ENCODE data around the gene KLHL8.
A peak's percentile ranks its signal among the peaks of the same experiment; 100 is the strongest.
"Not testable (repeated sequence)": the region's sequence is repeated elsewhere in the genome, so short reads cannot be mapped to it uniquely, and the experiment has no call there.

KLHL8 gene

DNA sequence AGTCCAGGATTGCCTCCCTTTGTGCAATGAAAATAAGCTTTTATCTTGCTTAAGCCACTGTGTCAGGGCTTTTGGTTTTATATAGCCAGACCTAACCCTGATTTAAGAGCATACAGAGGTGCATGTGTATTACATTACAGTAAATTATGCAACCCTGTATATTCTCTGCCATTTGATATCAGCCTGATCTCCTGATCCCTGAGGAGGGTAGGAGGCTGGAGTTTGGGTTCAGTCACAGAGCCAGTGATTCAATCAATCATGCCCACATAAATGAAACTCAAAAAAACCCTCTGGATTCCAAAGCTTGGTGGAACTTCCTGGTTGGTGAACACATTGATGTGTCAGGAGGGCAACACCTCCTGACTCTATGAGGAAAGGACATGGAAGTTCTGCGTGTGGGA is 7.3 kb upstream of the KLHL8 start:
- DNase-seq: no peak

DNA sequence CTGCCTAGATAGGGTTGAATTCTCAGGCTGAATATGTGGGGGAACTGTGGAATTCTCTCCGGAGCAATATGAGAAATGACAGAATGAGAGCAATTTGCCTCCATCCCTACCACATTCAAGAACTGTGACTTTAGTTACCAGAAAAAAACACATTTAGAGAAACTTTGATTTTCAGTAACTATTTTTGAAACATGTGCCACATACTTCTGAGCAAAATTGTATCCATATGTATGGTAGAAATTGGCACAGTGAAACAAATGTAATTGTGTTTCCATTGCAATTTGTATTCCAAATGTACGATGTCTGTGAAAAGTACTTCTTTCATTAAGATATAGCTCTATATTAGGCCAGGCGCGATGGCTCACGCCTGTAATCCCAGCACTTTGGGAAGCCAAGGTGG is 5.5 kb upstream of the KLHL8 start:
- DNase-seq: no peak

DNA sequence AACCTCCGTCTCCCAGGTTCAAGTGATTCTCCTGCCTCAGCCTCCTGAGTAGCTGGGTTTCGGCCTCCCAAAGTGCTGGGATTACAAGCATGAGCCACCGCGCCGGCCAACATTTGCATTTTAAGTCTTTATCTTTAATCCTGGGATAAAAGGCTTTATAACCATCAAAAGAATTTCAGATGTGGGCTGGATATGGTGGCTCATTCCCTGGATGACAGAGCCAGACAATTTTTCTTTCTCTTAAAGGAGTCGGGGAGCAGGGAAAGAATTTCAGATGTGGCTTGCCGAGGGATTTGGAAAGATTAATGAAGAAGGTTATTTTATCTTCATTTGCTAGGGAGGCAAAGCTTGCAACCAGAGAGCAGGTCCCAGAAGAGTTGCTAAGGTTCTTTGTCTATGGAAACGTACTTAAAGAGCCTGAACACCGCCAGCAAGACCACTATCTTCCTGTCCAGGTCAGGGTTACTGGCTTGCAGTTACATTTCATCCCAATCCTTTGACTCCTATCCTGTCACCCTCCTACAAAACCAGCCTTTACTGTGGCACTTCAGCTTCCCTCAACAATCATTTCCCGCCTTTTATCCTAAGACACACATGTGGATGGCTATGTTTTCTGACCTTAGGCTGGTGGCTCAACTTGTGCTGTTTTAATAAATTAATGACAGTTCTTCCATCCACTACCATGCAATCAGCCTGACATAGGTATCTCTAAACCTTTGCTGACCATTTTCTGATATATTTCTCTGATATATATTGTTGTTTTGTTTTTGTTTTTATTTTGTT is 3.9 kb upstream of the KLHL8 start:
- DNase-seq: no peak

DNA sequence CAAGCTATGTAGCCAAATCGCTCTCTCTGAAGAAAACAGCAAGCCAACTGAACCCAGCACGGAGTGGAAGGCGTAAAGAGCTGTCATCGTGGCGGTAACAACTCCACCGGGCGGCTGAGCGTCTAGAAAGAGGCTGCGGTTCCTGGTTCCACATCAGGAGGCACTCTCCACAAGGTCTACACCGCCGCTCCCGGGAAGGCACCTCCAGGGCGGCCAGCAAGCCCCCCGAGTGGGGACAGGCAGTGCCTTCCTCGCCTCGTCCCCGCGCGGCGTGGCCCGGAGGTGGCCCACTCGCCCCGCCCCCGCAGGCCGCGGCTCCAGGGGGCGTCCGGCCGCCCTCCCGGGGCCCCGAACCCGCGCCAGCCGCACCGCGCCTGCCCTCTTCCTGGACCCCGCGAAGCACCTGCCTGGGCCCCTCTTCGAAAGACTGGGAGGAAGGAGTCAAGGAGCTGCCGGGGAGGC is 755 bp downstream of the KLHL8 start:
- DNase-seq: peak; percentile 39

DNA sequence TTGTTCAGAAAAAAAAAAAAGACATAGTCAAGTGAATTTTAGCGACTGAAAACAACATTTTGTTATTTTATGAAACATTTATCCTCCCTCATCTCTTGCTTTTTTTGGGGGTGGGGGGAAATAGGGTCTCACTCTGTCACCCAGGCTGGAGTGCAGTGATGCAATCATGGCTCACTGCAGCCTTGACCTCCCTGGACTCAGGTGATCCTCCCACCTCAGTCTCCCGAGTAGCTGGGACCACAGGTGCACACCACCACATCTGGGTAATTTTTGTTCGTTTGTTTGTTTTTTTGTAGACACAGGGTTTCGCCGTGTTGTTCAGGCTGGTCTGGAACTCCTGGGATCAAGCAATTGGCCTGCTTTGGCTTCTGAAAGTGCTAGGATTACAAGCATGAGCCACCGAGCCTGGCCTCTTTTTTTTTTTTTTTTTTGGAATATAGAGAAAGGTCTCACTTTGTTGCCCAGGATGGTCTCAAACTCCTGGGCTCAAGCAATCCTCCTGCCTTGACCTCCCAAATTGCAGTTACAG is 3.1 kb downstream of the KLHL8 start:
- DNase-seq: not testable (repeated sequence)

DNA sequence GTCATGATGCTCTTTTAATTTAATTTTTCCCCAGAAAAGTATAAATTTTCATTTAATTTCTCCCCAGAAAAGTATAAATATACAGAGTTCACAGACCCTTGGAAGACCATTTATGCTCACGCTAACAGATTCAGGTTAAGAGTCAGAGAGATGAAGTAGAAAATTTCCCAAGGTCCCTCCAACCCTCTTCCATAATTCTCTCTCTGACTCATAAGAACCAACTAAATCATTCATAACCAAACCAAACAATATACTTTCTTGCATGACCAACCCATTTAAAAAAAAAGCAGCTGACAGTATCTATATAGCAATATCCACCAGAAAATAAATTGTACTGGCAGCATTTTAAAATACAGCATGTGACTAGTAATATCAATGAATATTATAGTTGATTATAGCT is 3.9 kb downstream of the KLHL8 start:
- no peak for DNase-seq

DNA sequence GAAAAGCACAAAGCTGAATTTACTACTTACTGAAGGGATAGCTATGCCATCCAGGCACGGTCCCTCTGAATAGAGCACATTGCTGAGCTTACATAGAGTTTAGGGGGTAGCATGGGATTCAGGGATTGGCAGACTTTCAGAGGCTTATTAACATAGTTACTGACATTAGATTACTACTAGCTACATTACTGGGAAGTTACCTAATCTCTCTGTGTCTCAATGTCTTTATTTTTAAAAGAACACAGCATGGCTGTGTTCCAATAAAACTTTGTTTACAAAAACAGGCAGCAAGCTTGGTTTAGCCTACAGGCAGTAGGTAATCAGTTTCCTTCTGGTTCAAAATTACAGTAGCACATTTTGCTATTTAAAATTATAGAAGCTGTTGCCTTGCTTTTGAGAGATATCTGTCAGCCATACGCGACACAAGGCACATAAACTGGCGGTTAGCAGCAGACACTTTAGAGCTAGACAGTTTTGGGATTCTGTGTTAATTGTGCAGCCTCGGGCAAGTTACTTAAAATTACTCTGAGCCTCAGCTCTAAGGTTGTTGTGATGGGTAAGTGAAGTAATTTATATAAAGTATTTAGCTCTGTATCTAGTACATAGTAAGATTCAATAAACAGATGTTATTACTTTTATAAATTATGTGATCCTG is 6.9 kb downstream of the KLHL8 start:
- no peak for DNase-seq

DNA sequence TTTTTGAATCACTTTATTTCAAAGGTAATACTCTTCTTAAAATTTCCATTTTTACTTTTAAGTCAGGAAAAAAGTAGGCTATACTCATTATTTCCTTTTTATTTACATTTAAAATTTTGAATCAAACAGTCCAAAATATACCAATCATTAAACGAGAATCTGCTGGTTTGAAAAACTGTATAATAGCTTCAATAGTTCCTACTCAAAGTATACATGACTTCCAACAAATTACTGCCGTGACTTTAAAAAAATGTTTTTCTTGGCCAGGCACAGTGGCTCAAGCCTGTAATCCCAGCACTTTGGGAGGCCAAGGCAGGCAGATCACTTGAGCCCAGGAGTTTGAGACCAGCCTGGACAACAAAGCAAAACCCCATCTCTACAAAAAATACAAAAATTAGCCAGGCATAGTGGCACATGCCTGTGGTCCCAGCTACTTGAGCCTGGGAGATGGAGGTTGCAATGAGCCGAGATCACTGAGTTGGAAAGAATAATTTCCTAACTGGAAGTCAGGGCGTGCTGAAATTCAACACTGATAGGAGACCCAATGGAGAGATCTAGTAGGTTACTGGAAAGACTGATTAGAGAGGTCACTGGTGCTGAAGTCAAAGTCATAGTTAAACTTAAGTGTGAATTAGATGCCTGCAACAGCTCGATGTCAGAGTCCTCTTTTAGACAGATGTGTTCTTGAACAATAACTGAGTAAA is 9.0 kb downstream of the KLHL8 start:
- DNase-seq: no peak

DNA sequence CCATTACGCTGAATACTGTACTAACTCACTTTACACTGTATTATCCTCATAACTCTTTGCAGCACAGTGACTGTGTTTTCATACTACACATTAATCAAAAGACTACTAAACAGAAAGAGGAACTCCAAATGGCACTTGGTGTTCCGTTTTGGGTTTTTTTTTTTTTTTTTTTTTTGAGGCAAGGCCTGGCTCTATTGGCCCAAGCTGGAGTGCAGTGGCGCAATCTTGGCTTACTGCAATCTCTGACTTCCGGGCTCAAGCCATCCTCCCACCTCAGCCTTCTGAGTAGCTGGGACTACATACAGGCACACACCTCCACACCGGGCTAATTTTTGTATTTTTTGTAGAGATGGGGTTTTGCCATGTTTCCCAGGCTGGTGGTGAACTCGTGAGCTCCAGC is 10.7 kb downstream of the KLHL8 start:
- no peak for DNase-seq

DNA sequence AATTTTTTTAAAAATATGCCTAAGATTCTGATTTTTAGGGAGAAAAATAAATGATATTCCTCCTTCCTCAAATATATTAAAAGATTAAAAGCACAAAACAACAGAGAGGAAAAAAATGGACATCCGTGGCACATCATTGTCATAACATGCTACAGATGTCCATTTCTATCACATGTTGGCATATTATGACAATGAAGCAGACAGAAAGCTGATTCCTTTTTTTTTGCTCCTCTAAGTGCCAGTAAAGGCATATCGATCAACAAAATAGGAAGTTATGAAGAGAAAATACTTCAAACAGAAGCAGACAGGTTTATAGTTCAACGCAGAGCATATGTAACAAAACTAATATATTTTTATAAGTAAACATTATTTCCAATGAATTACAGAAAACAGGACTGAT is 11.2 kb downstream of the KLHL8 start:
- no peak for DNase-seq

DNA sequence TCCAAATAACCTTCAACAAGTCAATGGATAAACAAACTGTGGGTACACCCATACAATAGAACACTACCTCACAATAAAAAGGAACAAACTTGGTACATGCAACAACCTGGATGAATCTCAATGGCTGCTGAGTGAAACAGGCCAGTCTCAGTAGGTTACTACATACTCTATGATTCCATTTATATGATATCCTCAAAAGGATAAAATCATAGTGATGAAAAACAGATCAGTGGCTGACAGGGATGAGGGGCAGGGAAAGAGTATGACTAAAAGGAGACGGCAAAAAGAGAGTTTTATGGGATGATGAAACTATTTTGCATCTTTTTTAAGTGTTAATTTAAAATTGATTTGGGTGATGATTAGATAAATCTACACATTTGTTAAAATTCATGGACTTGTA is 15.9 kb downstream of the KLHL8 start:
- no peak for DNase-seq

DNA sequence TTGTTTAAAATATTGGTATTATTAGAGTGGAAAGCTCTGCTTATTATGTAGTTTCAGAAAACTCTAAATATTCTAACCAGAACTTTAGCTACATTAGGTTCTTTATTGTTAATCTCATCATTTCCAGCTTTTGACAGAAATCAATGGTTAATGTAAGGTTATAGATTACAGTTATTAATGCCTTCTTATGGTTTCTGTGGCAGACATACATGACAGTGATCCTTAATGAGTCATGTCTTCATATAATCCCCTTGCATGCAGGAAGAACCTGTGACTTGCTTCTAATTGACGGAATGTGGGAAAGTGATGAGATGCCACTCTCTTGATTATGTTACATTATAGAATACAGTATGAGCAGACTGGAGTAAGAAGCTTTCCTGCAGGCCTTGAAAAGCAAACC is 23.5 kb downstream of the KLHL8 start:
- DNase-seq: no peak

DNA sequence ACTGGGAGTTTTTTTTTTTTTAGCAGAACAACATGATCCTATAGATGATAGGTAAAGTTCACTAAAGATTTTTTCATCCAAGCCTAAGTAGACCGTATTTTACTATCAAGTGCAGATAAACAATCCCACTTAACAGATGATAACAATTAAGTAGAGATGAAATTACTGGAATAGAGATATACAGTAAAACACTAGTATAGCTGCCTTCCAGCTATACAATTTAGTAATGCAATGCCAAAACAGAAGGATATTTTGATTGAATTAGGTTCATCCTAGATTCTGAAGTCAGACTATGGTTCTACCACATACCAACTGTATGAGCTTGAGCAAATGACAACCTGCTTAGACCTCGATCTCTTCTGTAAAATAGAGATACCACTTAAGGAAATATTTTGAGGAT is 24.3 kb downstream of the KLHL8 start:
- DNase-seq: no peak

DNA sequence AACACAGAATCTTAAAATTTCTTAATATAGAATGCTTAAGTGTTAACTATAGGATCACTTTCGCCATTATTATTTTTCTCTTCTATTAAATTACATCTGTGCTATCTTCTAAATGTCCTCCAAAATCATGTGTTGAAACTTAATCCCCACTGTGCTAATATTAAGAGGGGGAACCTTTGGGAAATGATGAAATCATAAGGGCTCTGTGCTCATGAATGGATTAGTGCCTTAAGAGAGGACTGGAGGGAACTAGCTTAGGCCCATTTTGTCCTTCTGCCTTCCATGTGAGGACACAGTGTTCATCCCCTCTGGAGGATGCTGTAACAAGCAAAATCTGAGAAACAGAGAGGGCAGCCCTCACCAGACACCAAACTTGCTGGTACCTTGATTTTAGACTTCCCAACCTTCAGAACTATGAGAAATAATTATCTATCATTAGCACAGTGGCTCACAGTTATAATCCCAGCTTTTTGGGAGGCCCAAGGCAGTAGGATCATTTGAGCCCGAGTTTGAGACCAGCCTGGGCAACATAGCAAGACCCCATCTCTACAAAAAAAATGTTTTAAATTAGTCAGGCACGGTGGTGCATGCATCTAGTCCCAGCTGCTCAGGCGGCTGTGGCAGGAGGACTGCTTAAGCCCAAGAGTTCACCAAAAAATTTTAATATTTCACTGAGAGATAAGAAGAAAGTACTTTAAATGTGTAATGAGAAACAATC is 26.3 kb downstream of the KLHL8 start:
- DNase-seq: no peak

DNA sequence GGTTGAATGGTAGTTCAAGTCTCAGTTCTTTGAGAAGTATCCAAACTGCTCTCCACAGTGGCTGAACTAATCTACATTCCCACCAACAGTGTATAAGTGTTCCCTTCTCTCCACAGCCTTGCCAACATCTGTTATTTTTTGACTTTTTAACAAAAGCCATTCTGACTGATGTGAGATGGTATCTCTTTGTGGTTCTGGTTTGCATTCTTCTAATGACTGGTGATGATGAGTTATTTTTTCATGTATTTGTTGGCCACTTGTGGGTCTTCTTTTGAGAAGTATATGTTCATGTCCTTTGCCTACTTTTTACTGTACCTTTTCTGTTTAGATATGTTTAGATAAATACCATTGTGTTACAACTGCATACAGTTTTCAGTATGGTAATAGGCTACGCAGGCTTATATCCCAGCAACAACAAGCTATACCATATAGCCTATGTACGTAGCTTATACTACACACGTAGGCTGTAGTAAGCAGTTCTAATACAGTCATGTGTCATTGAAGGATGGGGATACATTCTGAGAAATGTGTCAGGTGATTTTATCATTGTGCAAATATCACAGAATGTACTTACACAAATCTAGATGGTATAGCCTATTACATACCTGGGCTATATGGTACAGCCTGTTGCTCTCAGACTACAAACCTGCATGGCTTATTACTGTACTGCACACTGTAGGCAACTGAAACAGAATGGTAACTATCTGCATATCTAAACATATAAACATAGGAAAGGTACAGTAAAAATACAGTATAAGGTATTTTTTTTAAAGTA is 28.1 kb downstream of the KLHL8 start:
- no peak for DNase-seq

DNA sequence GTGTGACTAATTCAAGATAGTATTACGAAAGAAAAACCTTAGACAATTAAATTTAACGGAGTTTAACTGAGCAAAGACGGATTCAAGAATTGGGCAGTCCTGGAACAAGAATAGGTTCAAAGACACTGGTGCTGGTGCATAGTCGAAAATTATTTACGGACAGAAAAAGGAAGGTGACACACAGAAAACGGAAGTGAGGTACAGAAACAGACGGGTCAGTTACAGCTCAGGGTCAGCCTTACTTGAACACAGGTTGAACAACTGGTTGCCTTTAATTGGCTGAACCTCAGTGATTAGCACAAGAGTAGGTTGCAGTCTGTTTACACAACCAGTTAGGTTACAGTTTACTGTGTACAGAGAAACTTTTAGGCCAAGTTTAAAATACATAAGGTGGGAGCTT is 31.5 kb downstream of the KLHL8 start:
- no peak for DNase-seq

DNA sequence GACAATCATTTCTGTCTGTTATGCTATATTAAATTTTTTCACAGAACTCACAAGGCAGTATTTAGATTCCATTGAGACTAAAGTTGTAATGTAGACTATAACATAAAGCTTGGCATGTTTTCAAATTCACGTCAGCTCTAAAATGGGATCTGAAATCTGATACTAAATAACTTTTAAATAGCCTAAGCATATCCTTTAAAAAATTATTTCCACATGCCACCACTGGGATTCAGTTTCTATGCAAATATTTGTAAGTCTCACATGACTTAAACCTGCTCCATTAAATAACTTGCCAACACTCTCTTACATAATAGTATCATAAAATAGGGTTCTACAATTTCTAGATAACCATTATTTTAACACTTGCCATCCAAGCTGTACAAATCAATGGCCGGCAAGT is 32.4 kb downstream of the KLHL8 start:
- no peak for DNase-seq

DNA sequence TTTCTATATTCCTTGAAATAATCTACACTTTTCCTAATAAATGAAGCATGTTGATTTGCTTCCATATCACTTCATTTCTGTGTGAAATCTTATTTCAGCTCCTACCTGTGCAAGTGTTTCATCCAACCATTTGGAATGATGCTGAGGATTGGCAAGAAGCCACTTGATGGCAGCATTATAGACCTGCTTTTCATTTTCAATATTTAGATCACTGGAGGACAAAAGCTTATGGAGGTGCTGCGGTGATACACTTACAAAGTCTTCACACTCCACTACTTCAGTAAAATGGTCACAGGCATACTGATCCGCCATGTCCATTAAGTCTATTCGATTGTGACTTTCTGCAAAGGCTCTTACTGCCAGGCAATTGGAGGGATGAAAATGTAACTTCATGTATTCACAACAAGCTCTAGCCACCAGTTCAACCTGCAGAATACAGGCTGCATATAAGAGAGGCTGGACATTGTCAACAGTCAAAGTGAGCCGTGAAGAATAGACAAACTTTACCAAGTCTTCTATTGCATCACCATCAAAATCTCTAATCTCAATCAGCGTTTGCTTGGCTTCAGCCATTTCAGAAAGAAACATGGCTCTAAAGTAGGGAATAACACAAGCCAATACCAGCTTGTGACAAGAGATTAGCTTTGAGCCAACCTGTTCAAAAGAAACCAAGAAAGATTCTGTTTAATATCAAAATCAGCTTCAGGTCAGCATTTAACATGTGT is 35.1 kb downstream of the KLHL8 start:
- DNase-seq: no peak

DNA sequence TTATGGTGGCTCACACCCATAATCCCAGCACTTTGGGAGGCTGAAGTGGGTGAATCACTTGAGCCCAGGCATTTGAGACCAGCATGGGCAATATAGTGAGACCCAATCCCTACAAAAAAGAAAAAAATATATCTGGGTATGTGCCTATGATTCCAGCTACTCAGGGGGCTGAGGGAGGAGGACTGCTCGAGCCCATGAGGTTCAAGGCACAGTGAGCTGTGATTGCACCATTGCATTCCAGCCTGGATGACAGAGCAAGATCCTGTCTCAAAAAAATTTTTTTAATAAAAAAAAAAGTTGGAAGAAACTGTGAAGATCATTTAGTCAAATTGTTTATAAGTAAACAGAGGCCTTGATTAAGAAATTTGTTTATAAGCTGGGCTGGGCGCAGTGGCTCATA is 39.7 kb downstream of the KLHL8 start:
- no peak for DNase-seq

DNA sequence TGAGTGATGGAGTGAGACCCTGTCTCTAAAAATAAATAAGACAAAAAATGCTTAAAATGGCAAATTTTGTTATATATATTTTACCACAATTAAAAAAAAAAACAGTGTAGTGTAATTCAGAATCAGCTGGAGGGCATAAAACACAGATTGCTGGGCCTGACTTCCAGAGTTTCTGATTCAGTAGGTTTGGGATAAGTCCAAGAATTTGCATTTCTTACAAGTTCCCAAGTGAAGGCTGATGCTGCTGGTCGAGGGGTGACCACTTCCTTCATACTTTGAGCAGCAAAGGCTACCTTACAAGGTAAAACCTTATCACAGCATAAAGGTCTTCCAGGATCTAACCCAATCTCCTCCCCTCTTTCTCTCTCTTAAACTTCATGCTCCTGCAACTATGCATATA is 40.7 kb downstream of the KLHL8 start:
- no peak for DNase-seq

DNA sequence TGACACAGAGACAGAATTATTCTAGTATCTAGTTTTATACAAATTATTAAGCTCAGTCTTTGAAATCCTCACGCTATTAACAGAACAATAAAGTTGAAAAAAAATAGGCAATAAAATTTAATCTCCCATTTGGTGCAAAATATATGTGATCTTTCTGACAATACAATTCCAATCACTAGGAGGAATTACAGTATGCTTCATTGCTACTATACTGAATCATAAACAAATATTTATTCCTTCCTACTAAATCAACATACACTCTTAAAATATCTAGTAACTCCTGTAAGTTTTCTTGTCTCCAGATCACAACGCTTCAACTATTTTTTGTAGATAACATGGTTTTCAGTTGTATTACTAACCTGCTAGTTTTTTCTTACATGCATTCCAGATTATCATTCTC is 45.7 kb downstream of the KLHL8 start:
- no peak for DNase-seq

DNA sequence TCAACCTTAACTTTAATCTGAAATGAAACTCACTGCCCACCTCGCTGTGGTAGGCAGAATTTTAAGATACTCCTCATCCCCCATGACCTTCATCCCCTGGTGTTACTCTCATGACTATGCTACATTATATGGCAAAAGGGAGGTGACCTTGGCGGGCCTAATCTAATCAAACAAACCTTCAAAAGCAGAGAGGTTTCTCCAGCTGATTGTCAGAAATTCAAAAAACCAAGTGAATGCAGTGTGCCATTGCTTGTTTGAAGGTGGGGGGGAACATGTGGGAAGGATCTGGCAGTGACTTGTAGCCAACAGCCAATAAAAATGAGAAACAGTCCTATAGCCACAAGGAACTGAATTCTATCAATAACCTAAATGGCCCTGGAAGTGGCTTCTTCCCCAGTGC is 48.5 kb downstream of the KLHL8 start:
- DNase-seq: no peak

All from activated CD4-positive, alpha-beta T cell treated with anti-CD3 and anti-CD28 coated beads, Interleukin-2, amount 50 U/mL, for 4 hours (primary cell).